CD4-positive, alpha-beta T cell (primary cell): Measurements from ENCODE around the gene DNAJC4. TPM values are rescaled to one million over a fixed set of nuclear protein-coding genes. Genes with fewer than 3 reads are reported as not detected.
A peak's percentile ranks its signal among the peaks of the same experiment; 100 is the strongest.

Experiments
- ATAC-seq: fragments of 200-7000 bp; cut with Tn5 transposase; one replicate; pipeline ENCODE4 v1.10.0; 2022; ENCODE audit warnings: mild to moderate bottlenecking; ENCODE audit not compliant: poor library complexity
- CTCF ChIA-PET: fragments of 350-600 bp; sonication (Branson Sonifier 250); formaldehyde crosslinking; loops from one replicate; lab custom pipeline; 2021; ENCODE audit warnings: antibody characterized with exemption, inconsistent platforms; lab: Charles Lee
- POLR2A ChIA-PET: fragments of 350-600 bp; sonication (Branson Sonifier 250); formaldehyde crosslinking; loops from one replicate; lab custom pipeline; 2021; ENCODE audit warnings: antibody characterized with exemption, inconsistent platforms; lab: Charles Lee
- DNase-seq, 14 experiments: peaks; one replicate each; pipeline ENCODE4 v3.0.0-alpha.2; 2013 to 2020; ENCODE audit warnings: mixed read lengths in 2 of 14
- H3K27ac ChIP-seq, 2 donors: one replicate each; pipeline versions ENCODE4 v1.5.1 to v1.7.0; 2013; ENCODE audit warnings: low read length in 2 of 2, low read depth in 1 of 2, mild to moderate bottlenecking in 1 of 2
- H3K27me3 ChIP-seq, 2 experiments: 1 replicate in 1 of 2; 2 replicates in 1 of 2; pipeline versions ENCODE4 v1.6.1 to v1.7.0; 2013; ENCODE audit warnings: low read length in 2 of 2, control low read depth in 1 of 2, mild to moderate bottlenecking in 1 of 2, moderate library complexity in 1 of 2; ENCODE audit not compliant: insufficient read depth in 2 of 2, control insufficient read depth in 1 of 2
- H3K36me3 ChIP-seq: one replicate; pipeline ENCODE4 v1.6.1; 2013; ENCODE audit warnings: low read length, control low read depth; ENCODE audit not compliant: insufficient read depth
- H3K4me1 ChIP-seq: one replicate; pipeline ENCODE4 v1.6.1; 2013; ENCODE audit warnings: low read length, control low read depth; ENCODE audit not compliant: insufficient read depth
- H3K4me3 ChIP-seq: one replicate; pipeline ENCODE4 v1.5.1; 2013; ENCODE audit warnings: mild to moderate bottlenecking, low read length, moderate library complexity
- H3K9me3 ChIP-seq, 2 experiments: 1 replicate in 1 of 2; 2 replicates in 1 of 2; pipeline versions ENCODE4 v1.6.1 to v1.7.0; 2013; ENCODE audit warnings: low read length in 2 of 2, mild to moderate bottlenecking in 2 of 2, control low read depth in 1 of 2, moderate library complexity in 1 of 2; ENCODE audit not compliant: control insufficient read depth in 1 of 2, insufficient read depth in 1 of 2
- H3K27ac Mint-ChIP-seq: one replicate; pipeline ENCODE4 v1.8.0; 2020; ENCODE audit warnings: mixed read lengths
- H3K27me3 Mint-ChIP-seq: one replicate; pipeline ENCODE4 v1.8.0; 2021; ENCODE audit warnings: mixed read lengths
- H3K36me3 Mint-ChIP-seq: one replicate; pipeline ENCODE4 v1.8.0; 2021; ENCODE audit warnings: low read depth, mixed read lengths
- H3K4me1 Mint-ChIP-seq: one replicate; pipeline ENCODE4 v1.8.0; 2021; ENCODE audit warnings: low read depth, mixed read lengths
- H3K4me3 Mint-ChIP-seq: one replicate; pipeline ENCODE4 v1.8.0; 2020; ENCODE audit warnings: mild to moderate bottlenecking, mixed read lengths
- H3K9me3 Mint-ChIP-seq: one replicate; pipeline ENCODE4 v1.8.0; 2020; ENCODE audit warnings: mixed read lengths
- intact Hi-C, 2 experiments: fragments of 100-400 bp; cut with DNase I in 1 of 2; cut with micrococcal nuclease in 1 of 2; formaldehyde crosslinking; loops; one replicate each; pipeline versions ENCODE4 v1.15.1 to v1.9.0; 2023 to 2025; cut with DNase I, micrococcal nuclease
- total RNA-seq, 174 experiments: library from RNA in 2 of 174; stranded (reverse) in 2 of 174; gene quantifications; one replicate each; pipeline ENCODE4 v1.2.3 and lab custom pipeline; 2021 to 2026
- TF ChIP-seq, protein P1 (sequence below): fragments of 200-600 bp; IDR thresholded peaks from one replicate; pipeline ENCODE4 v1.8.0; 2022; ENCODE audit warnings: antibody characterized with exemption, mild to moderate bottlenecking

The DNAJC4 gene
- total RNA-seq, 2 experiments from 2014 or later: 35.9 to 37.9 TPM

DNA sequence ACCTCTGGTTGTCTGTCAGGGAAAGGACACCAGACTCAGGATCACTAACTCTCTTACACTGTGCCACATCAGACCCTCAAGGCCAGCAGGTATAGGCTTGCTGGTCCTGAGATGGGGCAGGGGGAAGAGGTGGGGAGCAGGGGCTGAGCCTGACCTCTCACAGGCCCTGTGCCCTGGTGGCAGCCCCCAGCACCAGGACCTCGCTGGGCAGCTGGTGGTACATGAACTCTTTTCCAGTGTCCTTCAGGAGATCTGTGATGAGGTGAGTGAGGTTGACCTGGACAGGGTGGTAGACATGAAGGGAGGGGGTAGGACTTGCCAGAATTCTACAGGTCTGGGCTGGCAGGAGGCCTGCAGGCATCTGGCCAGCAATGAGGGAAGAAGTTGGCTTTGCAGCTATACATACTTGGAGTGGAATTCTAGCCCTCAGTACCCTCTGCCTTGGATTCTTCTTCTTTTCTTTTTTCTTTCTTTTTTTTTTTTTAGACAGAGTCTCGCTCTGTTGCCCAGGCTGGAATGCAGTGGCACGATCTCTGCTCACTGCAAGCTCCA, 2.9 kb upstream of the DNAJC4 start:
- peak overlapping the region; percentile 77 to 87 for H3K27ac ChIP-seq
- TF ChIP-seq, protein P1, sequence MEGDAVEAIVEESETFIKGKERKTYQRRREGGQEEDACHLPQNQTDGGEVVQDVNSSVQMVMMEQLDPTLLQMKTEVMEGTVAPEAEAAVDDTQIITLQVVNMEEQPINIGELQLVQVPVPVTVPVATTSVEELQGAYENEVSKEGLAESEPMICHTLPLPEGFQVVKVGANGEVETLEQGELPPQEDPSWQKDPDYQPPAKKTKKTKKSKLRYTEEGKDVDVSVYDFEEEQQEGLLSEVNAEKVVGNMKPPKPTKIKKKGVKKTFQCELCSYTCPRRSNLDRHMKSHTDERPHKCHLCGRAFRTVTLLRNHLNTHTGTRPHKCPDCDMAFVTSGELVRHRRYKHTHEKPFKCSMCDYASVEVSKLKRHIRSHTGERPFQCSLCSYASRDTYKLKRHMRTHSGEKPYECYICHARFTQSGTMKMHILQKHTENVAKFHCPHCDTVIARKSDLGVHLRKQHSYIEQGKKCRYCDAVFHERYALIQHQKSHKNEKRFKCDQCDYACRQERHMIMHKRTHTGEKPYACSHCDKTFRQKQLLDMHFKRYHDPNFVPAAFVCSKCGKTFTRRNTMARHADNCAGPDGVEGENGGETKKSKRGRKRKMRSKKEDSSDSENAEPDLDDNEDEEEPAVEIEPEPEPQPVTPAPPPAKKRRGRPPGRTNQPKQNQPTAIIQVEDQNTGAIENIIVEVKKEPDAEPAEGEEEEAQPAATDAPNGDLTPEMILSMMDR: no peak
- peak overlapping the region; percentile 99 for H3K4me3 ChIP-seq
- Mint-ChIP-seq H3K27me3 (no peaks in the 10 kb centered on the region), H3K4me1 (peaks cover 50% of the 10 kb centered on the region), H3K9me3 (no peaks in the 10 kb centered on the region), H3K27ac (peak overlapping the region; percentile 80), H3K36me3 (no peaks in the 10 kb centered on the region), H3K4me3 (peak overlapping the region; percentile 97)
- POLR2A ChIA-PET: interaction anchor here (1.4 to 6.3 kb wide), 7 partner anchors 9 to 74 kb away, joined by 6 to 116 read pairs (median 22); partner anchors contain the start of genes FERMT3, FKBP2, PPP1R14B and STIP1
- intact Hi-C loops: loop anchor here in 1 of 2 experiments (2.0 kb wide), 1 partner anchor 13 kb away; the partner anchor contains the start of gene FKBP2
- no peak for DNase-seq
- peaks cover 73% of the 10 kb centered on the region for H3K4me1 ChIP-seq
- H3K9me3 ChIP-seq: no peaks in the 10 kb centered on the region
- peaks cover 16% of the 10 kb centered on the region for H3K36me3 ChIP-seq
- no peak for ATAC-seq
- no peaks in the 10 kb centered on the region for H3K27me3 ChIP-seq
- CTCF ChIA-PET: interaction anchor here (1.2 to 3.4 kb wide), 4 partner anchors 9 to 24 kb away, joined by 3 to 15 read pairs (median 6); partner anchors contain the start of genes FERMT3 and PLCB3

- H3K36me3 Mint-ChIP-seq: no peaks in the 10 kb centered on the region
- no peak for DNase-seq
These were observed 1.1 kb upstream of the DNAJC4 start for GRCh38 chr11:64229090-64229743.

GRCh38 chr11:64229744-64230170, 591 bp upstream of the DNAJC4 start:
- Mint-ChIP-seq H3K9me3 (no peaks in the 10 kb centered on the region), H3K4me3 (peak overlapping the region; percentile 95), H3K36me3 (no peaks in the 10 kb centered on the region), H3K27ac (peak overlapping the region; percentile 94), H3K4me1 (peaks cover 63% of the 10 kb centered on the region), H3K27me3 (no peaks in the 10 kb centered on the region)
- no peak for ATAC-seq
- DNase-seq: no peak
- ChIA-PET POLR2A (interaction anchor here (0.9 to 4.6 kb wide), 8 partner anchors 10 to 88 kb away, joined by 3 to 31 read pairs (median 9); partner anchors contain the start of genes FERMT3, FKBP2, PRDX5 and STIP1), CTCF (interaction anchor here (0.9 kb wide), 1 partner anchor 24 kb away, joined by 3 read pairs; the partner anchor contains the start of gene FERMT3)
- intact Hi-C loops: loop anchor here (1.0 to 5.0 kb wide), 3 partner anchors 12 to 43 kb away; partner anchors contain the start of genes FKBP2 (in 2 of the 2) and STIP1 (in 1 of the 2)
- no peaks in the 10 kb centered on the region for H3K27me3 ChIP-seq
- no peaks in the 10 kb centered on the region for H3K9me3 ChIP-seq
- H3K4me3 ChIP-seq: peak overlapping the region; percentile 91
- peaks cover 80% of the 10 kb centered on the region for H3K4me1 ChIP-seq
- H3K27ac ChIP-seq: peak overlapping the region; percentile 82 to 91
- TF ChIP-seq, protein P1: no peak
- peaks cover 3% of the 10 kb centered on the region for H3K36me3 ChIP-seq

More at GRCh38 chr11:64229090-64229743, 1.1 kb upstream of the DNAJC4 start:
- no peak for ATAC-seq
- Histone ChIP-seq H3K9me3 (no peaks in the 10 kb centered on the region), H3K27ac (peak overlapping the region; percentile 82 to 91), H3K4me1 (peaks cover 85% of the 10 kb centered on the region), H3K36me3 (peaks cover 3% of the 10 kb centered on the region), H3K27me3 (no peaks in the 10 kb centered on the region), H3K4me3 (peak overlapping the region; percentile 91)
- ChIA-PET POLR2A (interaction anchor here (0.9 to 4.6 kb wide), 8 partner anchors 10 to 88 kb away, joined by 3 to 31 read pairs (median 9); partner anchors contain the start of genes FERMT3, FKBP2, PRDX5 and STIP1), CTCF (interaction anchor here (0.9 kb wide), 1 partner anchor 23 kb away, joined by 3 read pairs; the partner anchor contains the start of gene FERMT3)
- H3K27me3 Mint-ChIP-seq: no peaks in the 10 kb centered on the region
- TF ChIP-seq, protein P1: no peak
- H3K4me3 Mint-ChIP-seq: peak overlapping the region; percentile 95
- H3K4me1 Mint-ChIP-seq: peaks cover 63% of the 10 kb centered on the region
- peak overlapping the region; percentile 94 for H3K27ac Mint-ChIP-seq
- intact Hi-C loops: no loop called here
- H3K9me3 Mint-ChIP-seq: no peaks in the 10 kb centered on the region
